HG03442 (cell line): ENCODE data around the gene NISCH.

Experiments
- ATAC-seq: cut with Tn5 transposase; IDR thresholded peaks from one replicate; pipeline ENCODE4 v1.9.1; 2021; ENCODE audit warnings: mild to moderate bottlenecking, moderate library complexity; ENCODE audit not compliant: unreplicated experiment

Gene NISCH

GRCh38 chr3:52470920-52471319 is 15.5 kb downstream of the NISCH start:
- no peak for ATAC-seq

GRCh38 chr3:52471371-52472238 is 16.2 kb downstream of the NISCH start:
- ATAC-seq = no peak

GRCh38 chr3:52472239-52473000 is 17.0 kb downstream of the NISCH start:
- ATAC-seq = no peak

- no peak for ATAC-seq
These were observed 17.6 kb downstream of the NISCH start for GRCh38 chr3:52473026-52473425.

- ATAC-seq = no peak
These were observed 21.8 kb downstream of the NISCH start for GRCh38 chr3:52477076-52477795.

GRCh38 chr3:52477796-52478095 is 22.3 kb downstream of the NISCH start:
- ATAC-seq = no peak

GRCh38 chr3:52479037-52479876 is 23.9 kb downstream of the NISCH start:
- ATAC-seq = no peak

- no peak for ATAC-seq
These were observed 24.6 kb downstream of the NISCH start for GRCh38 chr3:52479877-52480575.

- ATAC-seq = no peak
These were observed 25.6 kb downstream of the NISCH start for GRCh38 chr3:52480768-52481715.

GRCh38 chr3:52481819-52482521 is 26.6 kb downstream of the NISCH start:
- ATAC-seq = no peak

GRCh38 chr3:52483081-52483480 is 27.7 kb downstream of the NISCH start:
- no peak for ATAC-seq

- no peak for ATAC-seq
These were observed 28.4 kb downstream of the NISCH start for GRCh38 chr3:52483577-52484381.

GRCh38 chr3:52484680-52485461 is 29.5 kb downstream of the NISCH start:
- no peak for ATAC-seq

GRCh38 chr3:52487050-52487787 is 31.8 kb downstream of the NISCH start:
- ATAC-seq = no peak

GRCh38 chr3:52487788-52488691 is 32.6 kb downstream of the NISCH start:
- no peak for ATAC-seq
